ENCODE results near the gene SORCS2.

- TF ChIP-seq CTCF (conservative IDR thresholded peaks at IDR 0.05; ENCODE audit: low read depth, low read length) (no peak), EZH2 (IDR thresholded peaks at IDR 0.05; ENCODE audit: borderline replicate concordance, low read depth, low read length, poor library complexity, severe bottlenecking) (no peak)
These were observed 9.3 kb downstream of the SORCS2 start for GRCh38 chr4:7201420-7202305.

All from A673 (cell line).